ENCODE measurements around the gene PPP1R2C.

PPP1R2C gene

GRCh38 chrX:42748067-42748850 is 29.7 kb downstream of the PPP1R2C start:
- no peak for DNase-seq

GRCh38 chrX:42746606-42747005 is 31.4 kb downstream of the PPP1R2C start:
- no peak for DNase-seq

DNA sequence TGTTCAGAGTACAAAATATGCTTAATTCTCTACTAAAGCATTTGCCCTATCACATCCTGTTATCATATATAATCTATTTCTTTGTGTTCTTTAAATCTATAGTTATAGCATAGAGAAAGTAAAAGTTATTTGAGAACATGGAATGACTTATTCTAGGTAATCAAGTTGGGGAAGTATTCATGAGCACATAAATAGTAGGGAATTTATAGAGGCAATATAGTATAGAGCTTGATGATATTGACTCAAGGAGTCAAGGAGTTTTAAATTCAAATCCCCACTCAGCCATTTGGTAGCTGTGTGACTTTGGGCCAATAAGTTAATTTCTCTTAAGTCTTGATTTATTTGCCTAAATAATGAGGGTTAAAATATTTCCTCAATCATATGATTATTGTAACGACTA is 37.5 kb downstream of the PPP1R2C start:
- no peak for DNase-seq

DNA sequence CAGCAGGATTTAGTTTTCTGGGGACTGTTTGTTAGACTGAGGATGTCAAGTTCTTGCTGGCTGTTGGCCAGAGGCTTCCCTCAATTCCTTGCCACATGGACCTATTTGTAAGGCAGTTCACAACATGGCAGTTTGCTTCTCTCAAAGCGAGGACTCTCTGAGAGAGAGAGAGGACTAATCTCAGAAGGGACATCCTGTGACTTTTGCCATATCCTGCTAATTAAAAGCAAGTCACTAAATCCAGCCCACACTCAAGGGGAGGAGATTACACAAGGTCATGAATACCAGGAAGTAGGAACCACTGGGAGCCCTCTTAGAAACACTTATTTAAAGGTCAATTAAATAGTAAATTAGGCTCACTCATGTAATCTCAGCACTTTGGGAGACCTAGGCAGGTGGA is 38.2 kb downstream of the PPP1R2C start:
- no peak for DNase-seq

DNA sequence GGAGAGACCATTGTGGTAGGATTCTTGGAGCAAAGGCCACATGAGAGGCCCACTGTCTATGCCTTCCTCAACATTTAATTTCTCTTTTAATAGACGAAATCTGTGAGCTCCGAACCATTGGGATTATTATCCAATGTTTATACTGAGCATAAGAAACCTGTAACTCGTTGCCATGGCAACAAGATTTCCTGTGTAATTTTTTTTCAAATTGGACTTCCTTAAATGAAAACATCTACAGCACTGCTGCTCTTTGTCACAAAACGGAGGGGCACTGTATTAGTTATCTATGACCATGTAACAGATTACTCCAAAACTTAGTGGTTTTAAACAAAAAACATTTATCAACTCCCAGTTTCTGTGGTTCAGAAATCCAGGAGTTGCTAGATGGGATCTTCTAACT is 38.7 kb downstream of the PPP1R2C start:
- DNase-seq, result no peak

DNA sequence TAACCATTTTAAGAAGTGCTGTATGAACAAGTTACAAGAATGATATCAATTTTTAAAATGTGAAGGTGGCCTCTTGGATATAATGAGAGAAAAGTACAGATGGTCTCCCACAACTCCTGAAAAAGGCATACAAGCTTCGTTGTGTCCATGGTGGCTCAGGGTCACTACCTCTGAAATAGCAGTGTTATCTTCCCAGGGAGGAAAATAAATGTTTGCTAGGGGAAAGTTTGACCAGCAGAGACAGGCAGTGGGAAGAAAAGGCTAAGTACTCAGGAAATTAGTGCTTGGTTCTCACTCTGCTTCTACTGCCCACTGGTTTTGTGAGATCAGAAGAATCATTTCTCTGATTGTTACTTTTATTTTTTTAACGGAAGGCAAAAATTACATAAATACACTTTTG is 39.4 kb downstream of the PPP1R2C start:
- DNase-seq, result no peak

GRCh38 chrX:42735250-42735649 is 42.7 kb downstream of the PPP1R2C start:
- no peak for DNase-seq

DNA sequence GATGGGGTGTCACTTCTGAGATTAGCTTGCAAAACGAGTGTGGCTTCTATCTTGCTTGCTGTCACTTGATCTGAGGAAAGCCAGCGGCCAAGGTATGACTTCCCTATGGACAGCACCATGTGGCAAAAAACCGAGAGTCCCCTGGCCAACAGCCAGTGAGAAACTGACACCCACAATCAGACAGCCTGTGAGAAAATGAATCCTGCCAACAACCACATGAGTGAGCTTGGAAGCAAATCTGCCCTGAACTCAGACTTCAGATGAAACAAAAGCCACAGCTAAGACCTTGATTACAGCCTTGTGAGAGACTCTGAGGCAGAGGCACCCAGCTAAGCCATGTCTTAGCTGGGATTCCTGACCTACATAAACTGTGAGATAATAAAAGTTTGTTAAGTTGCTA is 45.5 kb downstream of the PPP1R2C start:
- no peak for DNase-seq

All from nucleus accumbens (tissue), 56 donors.